Mucosa of descending colon (tissue), 3 donors: ENCODE data around the gene NOD2. TPM values are rescaled to one million over a fixed set of nuclear protein-coding genes. Genes with fewer than 3 reads are reported as not detected.

ENCODE experiments used
- ATAC-seq: fragments of 200-7000 bp; cut with Tn5 transposase; one replicate; pipeline ENCODE4 v1.9.1; 2020; ENCODE audit warnings: mild to moderate bottlenecking, moderate library complexity
- DNase-seq, 3 donors: peaks; one replicate each; pipeline ENCODE4 v3.0.0-alpha.2; 2020
- H3K36me3 ChIP-seq: fragments of 200-600 bp; one replicate; pipeline ENCODE4 v1.8.0; 2021; ENCODE audit warnings: low read depth, mild to moderate bottlenecking
- H3K4me1 ChIP-seq: fragments of 200-600 bp; one replicate; pipeline ENCODE4 v1.8.0; 2021; ENCODE audit warnings: low read depth, mild to moderate bottlenecking
- H3K4me3 ChIP-seq: fragments of 200-600 bp; one replicate; pipeline ENCODE4 v1.8.0; 2021; ENCODE audit warnings: mild to moderate bottlenecking
- H3K9me3 ChIP-seq: fragments of 200-600 bp; one replicate; pipeline ENCODE4 v1.8.0; 2021; ENCODE audit warnings: mild to moderate bottlenecking
- CTCF ChIP-seq: fragments of 200-600 bp; IDR thresholded peaks from one replicate; pipeline ENCODE4 v1.8.0; 2022; ENCODE audit warnings: antibody characterized with exemption, mild to moderate bottlenecking
- intact Hi-C, 2 donors: fragments of 100-400 bp; cut with DNase I in 1 of 2; cut with micrococcal nuclease in 1 of 2; formaldehyde crosslinking; loops; one replicate each; pipeline versions ENCODE4 v1.11.0 to v1.11.1; 2022; cut with DNase I, micrococcal nuclease
- total RNA-seq, 3 donors: library from RNA; stranded (reverse); fragmentation: NEBNext Ultra II Directional in 2 of 3; extraction: Animal tissue kit (Norgen Biotek cat#: 25700) in 2 of 3; gene quantifications; one replicate each; pipeline versions ENCODE4 v1.2.1 to v1.2.4, GENCODE V29; 2021 to 2023
- donor health status: DM: no; HTN: no; CAD: no; lungs with moderate emphysema.
- donor health status: DM: no; HTN: no; CAD: no.
- donor health status: DM: no; HTN: yes; CAD: no.

Gene NOD2
- total RNA-seq, 3 donors from 2014 or later: 0.87 to 2.4 (median 2.0) TPM

DNA sequence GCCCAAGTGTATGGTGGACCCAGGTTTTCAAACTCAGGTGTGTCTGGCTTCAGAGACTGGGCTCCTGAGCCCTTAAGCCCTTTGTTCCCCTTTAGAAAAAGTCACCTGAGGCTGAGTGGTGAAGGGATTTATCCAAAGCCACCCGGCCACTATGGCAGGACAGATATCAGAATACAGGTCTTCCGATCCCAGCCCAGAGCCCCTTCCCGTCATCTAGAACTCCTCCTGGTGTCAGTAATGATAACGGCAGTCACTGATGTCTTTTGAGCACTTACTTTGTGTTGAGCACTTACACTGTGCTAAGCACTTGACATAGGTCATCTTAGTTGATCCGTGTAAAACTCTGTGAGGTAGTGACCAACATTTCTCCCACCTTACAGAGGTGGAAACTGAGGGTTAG lies 16.6 kb downstream of the NOD2 start:
- Histone ChIP-seq H3K9me3 (no peaks in the 10 kb centered on the region), H3K4me1 (no peaks in the 10 kb centered on the region), H3K4me3 (no peak overlapping the region), H3K36me3 (no peaks in the 10 kb centered on the region)
- intact Hi-C loops: no loop called here
- DNase-seq (no peak), ATAC-seq (no peak)
- no peak for TF ChIP-seq CTCF

GRCh38 chr16:50711040-50711439 lies 17.6 kb downstream of the NOD2 start:
- intact Hi-C loops: no loop called here
- Histone ChIP-seq H3K9me3 (no peaks in the 10 kb centered on the region), H3K4me3 (no peak overlapping the region), H3K4me1 (no peaks in the 10 kb centered on the region), H3K36me3 (no peaks in the 10 kb centered on the region)
- ATAC-seq (no peak), DNase-seq (no peak)
- no peak for TF ChIP-seq CTCF

DNA sequence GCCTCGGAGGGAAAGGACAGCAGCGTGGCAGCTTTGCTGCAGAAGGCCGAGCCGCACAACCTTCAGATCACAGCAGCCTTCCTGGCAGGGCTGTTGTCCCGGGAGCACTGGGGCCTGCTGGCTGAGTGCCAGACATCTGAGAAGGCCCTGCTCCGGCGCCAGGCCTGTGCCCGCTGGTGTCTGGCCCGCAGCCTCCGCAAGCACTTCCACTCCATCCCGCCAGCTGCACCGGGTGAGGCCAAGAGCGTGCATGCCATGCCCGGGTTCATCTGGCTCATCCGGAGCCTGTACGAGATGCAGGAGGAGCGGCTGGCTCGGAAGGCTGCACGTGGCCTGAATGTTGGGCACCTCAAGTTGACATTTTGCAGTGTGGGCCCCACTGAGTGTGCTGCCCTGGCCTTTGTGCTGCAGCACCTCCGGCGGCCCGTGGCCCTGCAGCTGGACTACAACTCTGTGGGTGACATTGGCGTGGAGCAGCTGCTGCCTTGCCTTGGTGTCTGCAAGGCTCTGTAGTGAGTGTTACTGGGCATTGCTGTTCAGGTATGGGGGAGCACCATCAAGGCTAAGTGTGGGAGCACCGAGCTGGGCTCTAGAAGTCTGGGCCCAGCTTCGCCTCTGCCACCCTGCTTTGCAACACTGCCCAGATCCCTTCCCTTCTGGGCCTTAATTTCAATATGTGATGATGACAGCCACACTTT lies 18.6 kb downstream of the NOD2 start:
- Histone ChIP-seq H3K9me3 (no peaks in the 10 kb centered on the region), H3K36me3 (no peaks in the 10 kb centered on the region), H3K4me1 (no peaks in the 10 kb centered on the region), H3K4me3 (no peak overlapping the region)
- ATAC-seq (no peak), DNase-seq (no peak)
- intact Hi-C loops: no loop called here
- TF ChIP-seq CTCF: no peak

- ATAC-seq: no peak
- Histone ChIP-seq H3K9me3 (no peaks in the 10 kb centered on the region), H3K4me1 (no peaks in the 10 kb centered on the region), H3K36me3 (no peaks in the 10 kb centered on the region), H3K4me3 (no peak overlapping the region)
- TF ChIP-seq CTCF: no peak
- no peak for DNase-seq
- intact Hi-C loops: no loop called here
Measured at GRCh38 chr16:50712560-50712898, 19.1 kb downstream of the NOD2 start.

DNA sequence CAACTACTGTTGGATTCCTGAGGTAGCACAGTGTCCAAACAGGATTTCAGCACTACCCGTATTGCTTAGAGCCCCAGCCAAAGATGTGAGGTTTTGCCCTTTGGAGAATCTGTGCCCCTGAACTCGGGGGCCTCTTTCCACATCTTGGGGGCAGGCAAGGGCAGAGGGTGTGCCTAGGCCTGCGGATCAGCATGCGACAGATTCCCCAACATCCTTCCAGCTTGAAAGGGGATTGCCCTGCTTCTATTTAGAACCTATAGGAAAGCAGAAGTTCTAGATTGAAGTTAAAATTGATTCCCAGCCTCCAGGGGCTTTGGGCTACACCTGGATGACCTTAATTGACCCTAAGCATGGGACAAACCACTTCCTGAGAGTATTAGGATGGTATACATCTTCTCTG lies 19.6 kb downstream of the NOD2 start:
- Histone ChIP-seq H3K4me3 (no peak overlapping the region), H3K9me3 (no peaks in the 10 kb centered on the region), H3K4me1 (no peaks in the 10 kb centered on the region), H3K36me3 (no peaks in the 10 kb centered on the region)
- ATAC-seq (no peak), DNase-seq (no peak)
- no peak for TF ChIP-seq CTCF
- intact Hi-C loops: no loop called here

- no peak for TF ChIP-seq CTCF
- intact Hi-C loops: no loop called here
- H3K36me3 ChIP-seq: no peaks in the 10 kb centered on the region
- H3K9me3 ChIP-seq: no peaks in the 10 kb centered on the region
- H3K4me3 ChIP-seq: no peak overlapping the region
- ATAC-seq (no peak), DNase-seq (no peak)
- peaks cover 8% of the 10 kb centered on the region for H3K4me1 ChIP-seq
Measured at GRCh38 chr16:50717091-50717490, 23.7 kb downstream of the NOD2 start.
